ENCODE measurements around the gene CCL17.

DNA sequence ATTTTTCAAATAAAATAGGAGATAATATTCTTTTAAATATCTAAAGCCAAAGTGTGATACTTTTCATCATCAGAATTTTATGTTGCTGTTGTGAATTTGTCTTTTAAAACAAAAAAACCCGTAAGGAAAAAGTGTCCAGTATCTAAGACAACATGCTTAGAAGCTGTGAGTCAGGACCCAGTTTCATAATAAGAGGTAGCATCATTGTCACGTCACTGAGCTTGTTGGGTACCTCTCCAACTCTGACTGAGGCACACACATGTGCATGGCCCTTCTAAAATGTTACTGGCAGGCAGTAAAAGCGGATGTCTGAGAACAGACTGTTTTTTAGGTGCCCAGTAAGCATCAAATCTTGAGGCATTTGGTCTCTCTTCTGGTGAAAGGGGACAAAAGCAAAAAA, 40.1 kb downstream of the CCL17 start:
- no peak for TF ChIP-seq EZH2 (IDR thresholded peaks at IDR 0.05)
- no peak for TF ChIP-seq POLR2AphosphoS5 (IDR thresholded peaks at IDR 0.05; ENCODE audit: borderline replicate concordance, low read depth, low read length)
- TF ChIP-seq FOXP2 (optimal IDR thresholded peaks at IDR 0.05; ENCODE audit: control extremely low read depth, extremely low read length, insufficient read depth), result no peak

Data from SK-N-MC (cell line).